SIG-M5 (cell line): Measurements from ENCODE around the gene RANBP17.
"Not testable (repeated sequence)": the region's sequence is repeated elsewhere in the genome, so short reads cannot be mapped to it uniquely, and the experiment has no call there.

Experiments
- DNase-seq: peaks from one replicate; lab custom pipeline; 2025; lab: John Stamatoyannopoulos, UW

The RANBP17 gene

DNA sequence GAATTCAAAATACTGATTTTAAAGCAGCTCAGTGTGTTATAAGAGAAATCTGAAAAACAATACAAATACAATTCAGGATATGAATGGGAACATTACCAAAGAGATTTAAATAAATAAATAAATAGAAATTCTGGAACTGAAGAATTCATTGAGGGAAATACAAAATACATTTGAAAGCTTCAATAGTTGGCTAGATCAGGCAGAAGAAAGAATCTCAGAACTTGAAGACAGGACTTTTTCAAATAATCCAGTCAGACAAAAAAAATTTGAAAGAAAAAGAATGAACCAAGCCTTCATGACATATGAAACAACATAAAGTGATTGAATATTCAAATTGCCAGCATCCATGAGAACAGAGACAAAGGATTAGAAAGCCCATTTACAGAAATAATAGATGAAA, 387.6 kb downstream of the RANBP17 start:
- no peak for DNase-seq

DNA sequence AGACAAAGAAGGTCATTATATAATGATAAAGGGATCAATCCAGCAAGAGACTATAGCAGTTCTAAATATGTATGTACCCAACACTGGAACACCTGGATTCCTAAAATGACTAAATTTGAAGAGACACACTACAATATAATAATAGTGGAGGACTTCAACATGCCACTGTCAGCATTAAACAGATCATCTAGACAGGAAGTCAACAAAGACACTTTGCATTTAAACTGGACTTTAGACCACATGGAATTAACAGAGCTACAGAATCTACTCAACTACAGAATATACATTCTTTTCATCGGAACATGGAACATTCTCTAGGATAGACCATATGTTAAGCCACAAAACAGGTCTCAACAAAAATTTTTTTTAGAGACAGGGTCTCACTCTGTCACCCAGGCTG, 388.9 kb downstream of the RANBP17 start:
- no peak for DNase-seq

DNA sequence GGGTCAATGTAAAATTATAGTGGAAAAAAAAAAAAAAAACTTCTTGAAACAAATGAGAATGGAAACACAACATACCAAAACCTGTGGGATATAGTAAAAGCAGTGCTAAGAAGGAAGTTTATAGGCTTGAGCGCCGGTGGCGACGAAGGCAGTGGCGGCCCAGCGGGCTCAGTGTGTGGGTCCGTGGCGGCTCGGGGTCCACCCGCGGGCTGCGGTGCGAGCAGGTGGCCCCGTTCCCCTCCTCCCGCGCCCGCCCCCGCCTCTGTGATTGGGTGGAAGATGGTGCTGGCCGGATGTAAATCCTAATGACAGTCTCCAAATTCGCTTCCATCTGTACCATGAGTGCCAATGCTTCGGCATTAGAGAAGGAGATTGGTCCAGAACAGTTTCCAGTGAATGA, 389.7 kb downstream of the RANBP17 start:
- DNase-seq: no peak

DNA sequence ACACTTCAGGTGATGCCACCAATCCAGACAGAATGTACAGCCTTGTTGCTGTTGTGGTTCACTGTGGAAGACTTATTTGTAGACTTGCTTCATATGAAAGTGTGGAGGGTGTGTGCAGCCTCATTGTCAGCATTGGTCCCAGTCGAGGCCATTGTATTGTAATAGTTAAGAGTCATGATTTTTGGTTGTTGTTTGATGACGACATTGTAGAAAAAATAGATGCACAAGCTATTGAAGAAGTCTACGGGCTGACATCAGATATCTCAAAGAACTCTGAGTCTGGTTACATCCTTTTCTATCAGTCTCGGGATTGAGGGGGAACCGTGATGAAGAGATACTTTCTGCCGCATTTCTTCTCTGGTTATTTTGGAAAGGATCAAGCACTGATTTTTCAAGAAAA, 390.9 kb downstream of the RANBP17 start:
- DNase-seq: no peak

DNA sequence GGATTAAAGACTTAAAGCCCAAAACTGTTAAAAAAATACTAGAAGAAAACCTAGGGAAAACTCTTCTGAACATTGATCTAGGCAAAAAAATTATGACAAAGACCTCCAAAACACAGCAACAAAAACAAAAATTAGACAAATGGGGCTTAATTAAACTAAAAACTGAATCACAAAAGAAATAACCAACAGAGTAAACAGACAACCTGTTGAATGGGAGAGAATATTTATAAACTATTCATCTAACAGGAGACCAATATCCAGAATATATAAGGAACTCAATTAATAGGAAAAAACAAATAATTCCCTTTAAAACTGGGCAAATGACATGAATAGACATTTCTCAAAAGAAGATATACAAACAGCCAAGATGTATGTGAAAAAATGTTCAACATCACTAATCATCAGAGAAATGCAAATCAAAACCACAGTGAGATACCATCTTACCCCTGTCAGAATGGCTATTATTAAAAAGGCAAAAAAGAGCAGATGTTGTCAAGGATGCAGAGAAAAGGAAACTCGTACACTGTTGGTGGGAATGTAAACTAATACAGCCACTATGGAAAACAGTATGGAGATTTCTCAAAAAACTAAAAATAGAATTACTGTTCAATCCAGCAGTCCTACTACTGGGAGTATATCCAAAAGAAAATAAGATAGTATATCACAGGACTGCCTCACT, 397.1 kb downstream of the RANBP17 start:
- no peak for DNase-seq

- DNase-seq: no peak
Observed at GRCh38 chr5:171261361-171261760, 399.5 kb downstream of the RANBP17 start.

- DNase-seq: no peak
Observed at GRCh38 chr5:171261904-171262303, 400.1 kb downstream of the RANBP17 start.

GRCh38 chr5:171263181-171263580, 401.4 kb downstream of the RANBP17 start:
- DNase-seq: no peak

GRCh38 chr5:171264843-171265242, 403.0 kb downstream of the RANBP17 start:
- DNase-seq: no peak

GRCh38 chr5:171268700-171269620, 407.1 kb downstream of the RANBP17 start:
- no peak for DNase-seq

GRCh38 chr5:171269717-171270116, 407.9 kb downstream of the RANBP17 start:
- no peak for DNase-seq

- DNase-seq: no peak
Observed at GRCh38 chr5:171270136-171270535, 408.3 kb downstream of the RANBP17 start.

- no peak for DNase-seq
Observed at GRCh38 chr5:171271798-171272197, 410.0 kb downstream of the RANBP17 start.

GRCh38 chr5:171272996-171273970, 411.5 kb downstream of the RANBP17 start:
- DNase-seq: no peak

DNA sequence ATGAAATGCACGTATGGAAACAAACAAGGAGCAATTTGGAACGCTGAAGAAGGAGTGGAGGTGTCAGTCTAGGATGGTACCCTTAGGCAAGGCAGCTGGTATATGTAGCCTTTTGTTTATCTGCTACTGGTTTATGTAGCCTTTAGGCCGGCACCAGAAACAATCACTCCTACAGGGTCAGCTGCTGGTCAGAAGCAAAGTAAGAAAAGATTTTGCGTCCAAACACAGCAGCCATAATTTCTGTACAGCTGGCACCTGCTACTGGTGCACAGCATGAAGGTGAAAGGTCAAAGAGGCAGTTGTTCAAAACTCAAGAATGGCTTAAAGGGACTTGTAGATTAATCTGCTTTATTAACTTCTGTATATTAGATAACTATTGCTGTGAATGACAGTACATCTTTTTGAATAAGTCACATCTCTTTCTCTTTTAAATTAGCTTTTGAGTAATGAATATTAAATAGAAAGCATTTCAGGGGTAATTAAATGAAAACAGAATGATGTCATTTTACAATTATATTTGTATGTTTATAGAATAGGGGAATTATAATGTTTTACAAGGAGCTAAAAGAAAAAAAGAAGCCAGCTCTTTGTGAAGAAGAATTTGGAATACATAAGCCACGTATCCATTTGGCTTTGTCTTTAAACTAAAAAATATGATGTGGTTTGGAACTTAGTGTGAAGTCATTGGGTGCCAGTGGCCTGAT, 414.2 kb downstream of the RANBP17 start:
- no peak for DNase-seq

DNA sequence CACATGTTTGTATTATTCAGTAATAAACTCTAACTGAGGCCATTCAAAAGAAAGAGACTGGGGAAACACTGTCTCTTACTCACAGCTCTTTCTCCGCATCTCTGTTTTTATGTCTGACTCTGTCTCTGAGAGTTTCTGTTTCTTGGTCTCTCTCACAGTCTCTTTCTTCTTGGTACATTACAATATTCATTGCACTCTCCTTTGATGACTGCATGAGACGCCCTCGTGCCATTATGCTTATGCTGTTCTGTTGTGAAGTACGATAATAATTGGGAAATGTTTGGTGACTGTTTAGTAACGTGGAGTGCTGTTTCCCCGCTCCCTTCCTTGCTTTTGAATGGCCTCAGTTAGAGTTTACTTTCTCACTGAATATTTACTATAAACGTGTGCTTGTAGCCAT, 421.9 kb downstream of the RANBP17 start:
- DNase-seq: no peak

- DNase-seq: no peak
Observed at GRCh38 chr5:171285465-171285864, 423.6 kb downstream of the RANBP17 start.

- no peak for DNase-seq
Observed at GRCh38 chr5:171288066-171288465, 426.2 kb downstream of the RANBP17 start.

DNA sequence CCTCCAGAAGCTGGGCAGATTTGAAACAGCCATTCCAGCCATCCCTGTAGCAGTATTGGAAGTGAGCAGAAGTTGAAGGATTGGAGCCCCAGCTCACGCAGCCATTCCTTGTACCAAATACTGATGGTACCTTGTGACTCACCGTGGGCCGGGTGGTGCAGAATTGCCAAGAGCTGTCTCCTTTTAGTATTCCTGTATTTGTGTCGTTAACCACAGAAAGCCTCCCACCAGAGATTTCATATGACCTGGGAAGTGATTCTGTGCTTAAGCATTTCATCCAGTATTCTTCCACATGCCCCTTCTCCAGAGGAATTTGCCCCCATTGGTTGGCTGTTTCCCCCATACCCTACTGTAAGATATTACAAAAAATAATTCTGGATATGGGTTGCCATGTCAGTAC, 429.6 kb downstream of the RANBP17 start:
- DNase-seq: no peak

- no peak for DNase-seq
Observed at GRCh38 chr5:171295299-171295698, 433.5 kb downstream of the RANBP17 start.

- DNase-seq: no peak
Observed at GRCh38 chr5:171295801-171296200, 434.0 kb downstream of the RANBP17 start.

GRCh38 chr5:171297941-171298340, 436.1 kb downstream of the RANBP17 start:
- not testable (repeated sequence) for DNase-seq
